PFSK-1 (cell line): ENCODE data around the gene F2RL3.

ENCODE experiments used
- FOXP2 ChIP-seq: optimal IDR thresholded peaks from 2 replicates; pipeline ENCODE3; 2011; ENCODE audit warnings: borderline replicate concordance, control low read depth, inconsistent platforms; ENCODE audit not compliant: insufficient read depth; ENCODE audit errors: extremely low read length, extremely low read depth
- POLR2AphosphoS5 ChIP-seq: IDR thresholded peaks from 2 replicates; pipeline ENCODE4 v1.6.1; 2012; ENCODE audit warnings: low read depth, mild to moderate bottlenecking, control low read depth, low read length, moderate library complexity
- REST ChIP-seq, 2 experiments: IDR thresholded peaks; 2 replicates each; pipeline versions ENCODE4 v1.6.1 to v1.8.0; 2011 to 2012; ENCODE audit warnings: low read depth in 2 of 2, low read length in 2 of 2, control low read depth in 1 of 2, inconsistent platforms in 1 of 2, mild to moderate bottlenecking in 1 of 2, moderate library complexity in 1 of 2; ENCODE audit not compliant: insufficient read depth in 1 of 2
- SIN3A ChIP-seq: IDR thresholded peaks from 2 replicates; pipeline ENCODE4 v1.6.1; 2012; ENCODE audit warnings: mild to moderate bottlenecking, low read length, moderate library complexity, borderline replicate concordance; ENCODE audit not compliant: insufficient read depth
- TAF1 ChIP-seq: IDR thresholded peaks from 2 replicates; pipeline ENCODE4 v1.6.1; 2012; ENCODE audit warnings: low read length, control low read depth, borderline replicate concordance; ENCODE audit not compliant: insufficient read depth

F2RL3 gene

GRCh38 chr19:16868423-16869130 lies 20.2 kb upstream of the F2RL3 start:
- TF ChIP-seq POLR2AphosphoS5, result no peak
- TF ChIP-seq REST (IDR thresholded peaks at IDR 0.05; ENCODE audit: insufficient read depth in 1 of 2, low read depth in 2 of 2, low read length in 2 of 2), result no peak
- no peak for TF ChIP-seq TAF1

- TF ChIP-seq POLR2AphosphoS5, result no peak
- TF ChIP-seq REST (IDR thresholded peaks at IDR 0.05; ENCODE audit: insufficient read depth in 1 of 2, low read depth in 2 of 2, low read length in 2 of 2), result no peak
These were observed 19.3 kb upstream of the F2RL3 start for GRCh38 chr19:16869331-16869972.

DNA sequence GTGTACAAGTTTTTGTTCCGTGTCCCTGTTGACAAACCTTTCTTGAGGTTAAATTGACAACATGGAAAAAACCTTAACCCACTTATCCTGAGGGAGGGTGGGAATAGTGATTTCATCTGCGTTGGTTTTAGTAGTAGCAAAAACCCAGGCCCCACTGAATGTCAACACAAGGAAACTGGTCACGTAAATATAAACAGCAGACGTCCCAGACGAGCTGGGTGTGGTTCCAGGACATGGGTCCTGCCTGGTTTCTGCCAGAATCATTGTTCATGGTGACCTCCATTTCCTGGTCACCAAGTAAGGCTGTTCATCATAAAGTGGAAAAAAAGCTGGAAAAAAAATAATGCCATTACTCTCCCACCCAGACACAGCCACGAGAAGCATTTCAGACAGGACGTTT lies 16.9 kb upstream of the F2RL3 start:
- TF ChIP-seq POLR2AphosphoS5, result no peak

DNA sequence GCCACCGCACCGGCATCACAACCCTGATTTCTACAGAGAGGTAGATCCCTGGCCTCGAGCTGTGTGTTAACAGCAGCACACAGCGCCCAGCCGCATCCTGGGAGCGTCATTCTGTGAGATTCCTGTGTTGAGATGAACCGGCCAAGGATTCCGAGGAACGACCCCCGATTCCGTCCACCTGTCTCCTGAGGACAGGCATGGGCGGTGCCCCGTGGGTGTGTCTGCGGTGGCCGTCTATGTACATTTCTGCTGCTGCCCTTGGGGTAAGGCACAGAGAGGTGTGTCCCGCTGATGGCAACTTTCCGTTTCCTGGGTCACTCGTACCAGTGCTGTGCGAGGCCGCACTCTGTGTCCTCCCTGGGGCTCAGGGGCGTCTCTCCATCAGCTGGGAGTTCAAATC lies 16.1 kb upstream of the F2RL3 start:
- TF ChIP-seq POLR2AphosphoS5 (no peak), FOXP2 (no peak), SIN3A (no peak), TAF1 (no peak), REST (IDR thresholded peaks at IDR 0.05; ENCODE audit: insufficient read depth in 1 of 2, low read depth in 2 of 2, low read length in 2 of 2) (no peak)

DNA sequence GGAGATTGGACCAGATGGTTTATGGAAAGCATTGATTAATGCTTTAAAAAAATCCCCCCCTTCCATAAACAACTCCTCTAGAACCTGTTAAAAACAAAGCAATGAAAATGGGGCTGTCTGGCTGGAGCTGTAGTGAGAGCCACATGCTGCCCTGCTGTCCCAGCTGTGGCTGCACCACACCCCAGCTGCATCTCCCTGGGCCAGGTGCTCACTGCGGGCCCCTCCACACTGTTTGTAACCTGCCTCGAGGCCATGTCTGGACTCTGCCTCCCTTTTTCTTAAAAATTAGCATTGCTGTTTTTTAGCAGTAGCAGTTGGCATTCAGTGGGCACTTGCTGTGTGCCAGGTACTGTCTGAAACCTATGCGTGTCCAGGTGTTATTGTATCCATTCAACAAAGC lies 15.2 kb upstream of the F2RL3 start:
- TF ChIP-seq FOXP2, result no peak
- TF ChIP-seq POLR2AphosphoS5, result no peak
- TF ChIP-seq TAF1, result no peak
- no peak for TF ChIP-seq REST (IDR thresholded peaks at IDR 0.05; ENCODE audit: insufficient read depth in 1 of 2, low read depth in 2 of 2, low read length in 2 of 2)
